Neural crest cell (in vitro differentiated cells): ENCODE data around the gene ASCC3. TPM values are rescaled to one million over a fixed set of nuclear protein-coding genes. Genes with fewer than 3 reads are reported as not detected.
"Not testable (repeated sequence)": the region's sequence is repeated elsewhere in the genome, so short reads cannot be mapped to it uniquely, and the experiment has no call there.

Experiments
- DNase-seq: peaks from one replicate; pipeline ENCODE4 v3.0.0; 2021; ENCODE audit warnings: low read depth, mixed read lengths, low spot score
- H3K27ac Mint-ChIP-seq: one replicate; pipeline ENCODE4 v1.8.0; 2021; ENCODE audit warnings: mild to moderate bottlenecking, mixed read lengths; ENCODE audit not compliant: unreplicated experiment
- H3K27me3 Mint-ChIP-seq: 2 replicates; pipeline ENCODE4 v1.8.0; 2021; ENCODE audit warnings: low read depth, mild to moderate bottlenecking, mixed read lengths
- H3K36me3 Mint-ChIP-seq: 2 replicates; pipeline ENCODE4 v1.8.0; 2021; ENCODE audit warnings: low read depth, mild to moderate bottlenecking, mixed read lengths
- H3K4me1 Mint-ChIP-seq: 2 replicates; pipeline ENCODE4 v1.8.0; 2021; ENCODE audit warnings: mixed read lengths
- H3K4me3 Mint-ChIP-seq: one replicate; pipeline ENCODE4 v1.8.0; 2021; ENCODE audit warnings: mild to moderate bottlenecking, mixed read lengths
- H3K9me3 Mint-ChIP-seq: 2 replicates; pipeline ENCODE4 v1.8.0; 2021; ENCODE audit warnings: mixed read lengths
- CTCF ChIP-seq: fragments of 200-600 bp; sonication (generic); conservative IDR thresholded peaks from 2 replicates; pipeline ENCODE4 v1.5.0; 2021; ENCODE audit warnings: antibody characterized with exemption, mild to moderate bottlenecking
- total RNA-seq: library from RNA; stranded (reverse); gene quantifications from 2 replicates; pipeline ENCODE4 v1.2.1, GENCODE V29; 2021

ASCC3 gene
- total RNA-seq, 1 donor from 2014 or later: 31.4 TPM

- H3K36me3 Mint-ChIP-seq: no peaks in the 10 kb centered on the region
- H3K9me3 Mint-ChIP-seq: no peaks in the 10 kb centered on the region
- no peak for TF ChIP-seq CTCF
- no peaks in the 10 kb centered on the region for H3K27me3 Mint-ChIP-seq
- no peak for DNase-seq
- no peak overlapping the region for H3K27ac Mint-ChIP-seq
- H3K4me3 Mint-ChIP-seq: no peak overlapping the region
- H3K4me1 Mint-ChIP-seq: no peaks in the 10 kb centered on the region
Measured at GRCh38 chr6:100892693-100893092, 11.6 kb upstream of the ASCC3 start.

GRCh38 chr6:100892116-100892515 lies 11.0 kb upstream of the ASCC3 start:
- no peak for TF ChIP-seq CTCF
- Mint-ChIP-seq H3K27me3 (no peaks in the 10 kb centered on the region), H3K4me1 (no peaks in the 10 kb centered on the region), H3K27ac (no peak overlapping the region), H3K36me3 (no peaks in the 10 kb centered on the region), H3K9me3 (no peaks in the 10 kb centered on the region), H3K4me3 (no peak overlapping the region)
- DNase-seq: no peak

- H3K27me3 Mint-ChIP-seq: no peaks in the 10 kb centered on the region
- no peaks in the 10 kb centered on the region for H3K4me1 Mint-ChIP-seq
- DNase-seq: no peak
- TF ChIP-seq CTCF: no peak
- no peaks in the 10 kb centered on the region for H3K9me3 Mint-ChIP-seq
- no peak overlapping the region for H3K27ac Mint-ChIP-seq
- H3K36me3 Mint-ChIP-seq: no peaks in the 10 kb centered on the region
- no peak overlapping the region for H3K4me3 Mint-ChIP-seq
Measured at GRCh38 chr6:100891079-100891478, 9.9 kb upstream of the ASCC3 start.

- not testable (repeated sequence) for DNase-seq, H3K27ac Mint-ChIP-seq, H3K9me3 Mint-ChIP-seq
Measured at GRCh38 chr6:100890646-100891045, 9.5 kb upstream of the ASCC3 start.

GRCh38 chr6:100889351-100889750 lies 8.2 kb upstream of the ASCC3 start:
- TF ChIP-seq CTCF: no peak
- no peaks in the 10 kb centered on the region for H3K27me3 Mint-ChIP-seq
- H3K9me3 Mint-ChIP-seq: no peaks in the 10 kb centered on the region
- no peaks in the 10 kb centered on the region for H3K4me1 Mint-ChIP-seq
- H3K4me3 Mint-ChIP-seq: no peak overlapping the region
- DNase-seq: no peak
- no peak overlapping the region for H3K27ac Mint-ChIP-seq
- H3K36me3 Mint-ChIP-seq: no peaks in the 10 kb centered on the region

More at GRCh38 chr6:100890646-100891045, 9.5 kb upstream of the ASCC3 start:
- not testable (repeated sequence) for H3K4me1 Mint-ChIP-seq, H3K36me3 Mint-ChIP-seq, H3K27me3 Mint-ChIP-seq, H3K4me3 Mint-ChIP-seq

GRCh38 chr6:100886076-100886475 lies 4.9 kb upstream of the ASCC3 start:
- Mint-ChIP-seq H3K27me3 (no peaks in the 10 kb centered on the region), H3K4me1 (peaks cover 10% of the 10 kb centered on the region), H3K9me3 (no peaks in the 10 kb centered on the region), H3K4me3 (no peak overlapping the region), H3K27ac (no peak overlapping the region), H3K36me3 (peaks cover 2% of the 10 kb centered on the region)
- TF ChIP-seq CTCF: no peak
- no peak for DNase-seq
